ENCODE data around the gene DYSF.

DNA sequence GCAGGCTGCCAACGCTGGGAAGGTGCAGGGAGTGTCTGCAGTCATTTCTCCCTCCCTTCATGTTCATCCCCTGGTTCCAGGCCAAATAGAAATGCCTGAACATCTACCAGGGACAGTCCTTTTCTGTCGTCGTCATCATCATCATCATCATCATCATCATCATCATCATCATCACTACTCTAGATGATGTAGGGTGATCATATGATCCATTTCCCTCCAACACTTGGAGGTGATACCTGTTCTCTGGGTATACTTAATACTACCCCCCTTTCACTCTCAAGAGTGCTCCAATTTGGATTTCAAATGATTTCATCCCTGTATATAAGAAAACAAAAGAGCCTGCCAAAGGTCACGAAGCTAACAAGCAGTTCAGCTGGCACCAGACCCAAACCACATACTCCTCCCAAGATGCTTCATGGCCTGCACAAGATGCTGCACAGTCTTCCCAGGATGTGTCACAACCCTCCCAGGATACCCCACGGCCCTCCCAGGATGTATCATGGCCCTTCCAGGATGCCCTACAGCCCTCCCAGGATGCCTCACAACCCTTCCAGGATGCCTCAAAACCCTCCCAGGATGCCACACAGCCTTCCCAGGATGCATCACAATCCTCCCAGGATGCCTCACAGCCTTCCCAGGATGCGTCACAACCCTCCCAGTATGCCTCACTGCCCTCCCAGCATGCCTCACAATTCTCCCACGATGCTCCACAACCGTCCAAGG, 257.9 kb downstream of the DYSF start:
- TF ChIP-seq, protein P1, sequence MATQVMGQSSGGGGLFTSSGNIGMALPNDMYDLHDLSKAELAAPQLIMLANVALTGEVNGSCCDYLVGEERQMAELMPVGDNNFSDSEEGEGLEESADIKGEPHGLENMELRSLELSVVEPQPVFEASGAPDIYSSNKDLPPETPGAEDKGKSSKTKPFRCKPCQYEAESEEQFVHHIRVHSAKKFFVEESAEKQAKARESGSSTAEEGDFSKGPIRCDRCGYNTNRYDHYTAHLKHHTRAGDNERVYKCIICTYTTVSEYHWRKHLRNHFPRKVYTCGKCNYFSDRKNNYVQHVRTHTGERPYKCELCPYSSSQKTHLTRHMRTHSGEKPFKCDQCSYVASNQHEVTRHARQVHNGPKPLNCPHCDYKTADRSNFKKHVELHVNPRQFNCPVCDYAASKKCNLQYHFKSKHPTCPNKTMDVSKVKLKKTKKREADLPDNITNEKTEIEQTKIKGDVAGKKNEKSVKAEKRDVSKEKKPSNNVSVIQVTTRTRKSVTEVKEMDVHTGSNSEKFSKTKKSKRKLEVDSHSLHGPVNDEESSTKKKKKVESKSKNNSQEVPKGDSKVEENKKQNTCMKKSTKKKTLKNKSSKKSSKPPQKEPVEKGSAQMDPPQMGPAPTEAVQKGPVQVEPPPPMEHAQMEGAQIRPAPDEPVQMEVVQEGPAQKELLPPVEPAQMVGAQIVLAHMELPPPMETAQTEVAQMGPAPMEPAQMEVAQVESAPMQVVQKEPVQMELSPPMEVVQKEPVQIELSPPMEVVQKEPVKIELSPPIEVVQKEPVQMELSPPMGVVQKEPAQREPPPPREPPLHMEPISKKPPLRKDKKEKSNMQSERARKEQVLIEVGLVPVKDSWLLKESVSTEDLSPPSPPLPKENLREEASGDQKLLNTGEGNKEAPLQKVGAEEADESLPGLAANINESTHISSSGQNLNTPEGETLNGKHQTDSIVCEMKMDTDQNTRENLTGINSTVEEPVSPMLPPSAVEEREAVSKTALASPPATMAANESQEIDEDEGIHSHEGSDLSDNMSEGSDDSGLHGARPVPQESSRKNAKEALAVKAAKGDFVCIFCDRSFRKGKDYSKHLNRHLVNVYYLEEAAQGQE (IDR thresholded peaks at IDR 0.05; ENCODE audit: low read depth): no peak
- TF ChIP-seq NFIC (IDR thresholded peaks at IDR 0.05) (no peak), RAD21 (IDR thresholded peaks at IDR 0.05; ENCODE audit: low read depth) (no peak), TAF1 (IDR thresholded peaks at IDR 0.05; ENCODE audit: low read depth) (no peak), CEBPB (IDR thresholded peaks at IDR 0.05) (no peak)
